ENCODE data around the gene PSMB8.
"Not testable (repeated sequence)": the region's sequence is repeated elsewhere in the genome, so short reads cannot be mapped to it uniquely, and the experiment has no call there.

Gene PSMB8

DNA sequence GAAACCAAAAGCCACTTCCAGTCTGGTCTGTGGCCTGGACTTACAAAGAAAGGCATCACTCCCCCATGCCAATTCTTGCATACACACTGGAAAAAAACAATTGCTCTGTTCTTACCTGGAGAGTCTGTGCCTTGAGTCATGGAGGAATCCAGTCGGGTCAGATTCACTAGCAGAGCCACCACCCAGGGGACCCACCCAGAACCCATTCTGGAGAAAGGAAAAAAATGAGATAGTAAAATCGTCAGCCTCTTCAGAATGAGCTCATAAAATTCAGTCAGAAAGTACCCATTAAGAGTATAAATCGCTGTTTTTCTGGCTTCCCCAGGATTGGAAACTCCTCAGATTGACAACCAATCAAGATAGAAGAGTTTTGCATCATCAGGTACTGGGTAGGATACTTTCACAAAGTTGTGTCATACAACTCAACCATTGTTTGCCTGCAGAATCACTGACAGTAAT is 27.1 kb downstream of the PSMB8 start, which contains the start of gene HLA-DOB:
HLA-DOB (minus strand) TSS at position 257 of the 459 bp plus-strand sequence; CDS start at position 206, 51 bp downstream.
- DNase-seq (ENCODE audit: low read depth in 2 of 2): peak; percentile 11 to 41

DNA sequence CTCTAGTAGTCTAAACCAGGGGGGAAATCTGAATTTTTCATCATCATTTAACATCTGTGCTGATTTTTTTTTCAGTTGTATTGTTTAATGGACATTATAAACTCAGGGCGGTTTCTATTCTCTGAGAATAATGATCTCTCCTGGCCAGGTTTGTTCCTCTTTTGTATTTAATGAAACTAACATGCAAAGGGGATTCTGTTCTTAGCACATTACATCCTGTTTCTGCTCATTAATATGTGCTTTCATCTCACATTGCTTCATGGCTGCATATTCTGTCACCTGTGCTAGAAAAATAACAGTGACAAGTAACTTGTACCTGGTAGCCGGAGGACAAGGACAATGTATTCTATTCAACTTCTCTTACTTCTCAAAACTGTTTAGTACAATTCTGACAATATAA is 27.9 kb downstream of the PSMB8 start:
- TF ChIP-seq, protein P1, sequence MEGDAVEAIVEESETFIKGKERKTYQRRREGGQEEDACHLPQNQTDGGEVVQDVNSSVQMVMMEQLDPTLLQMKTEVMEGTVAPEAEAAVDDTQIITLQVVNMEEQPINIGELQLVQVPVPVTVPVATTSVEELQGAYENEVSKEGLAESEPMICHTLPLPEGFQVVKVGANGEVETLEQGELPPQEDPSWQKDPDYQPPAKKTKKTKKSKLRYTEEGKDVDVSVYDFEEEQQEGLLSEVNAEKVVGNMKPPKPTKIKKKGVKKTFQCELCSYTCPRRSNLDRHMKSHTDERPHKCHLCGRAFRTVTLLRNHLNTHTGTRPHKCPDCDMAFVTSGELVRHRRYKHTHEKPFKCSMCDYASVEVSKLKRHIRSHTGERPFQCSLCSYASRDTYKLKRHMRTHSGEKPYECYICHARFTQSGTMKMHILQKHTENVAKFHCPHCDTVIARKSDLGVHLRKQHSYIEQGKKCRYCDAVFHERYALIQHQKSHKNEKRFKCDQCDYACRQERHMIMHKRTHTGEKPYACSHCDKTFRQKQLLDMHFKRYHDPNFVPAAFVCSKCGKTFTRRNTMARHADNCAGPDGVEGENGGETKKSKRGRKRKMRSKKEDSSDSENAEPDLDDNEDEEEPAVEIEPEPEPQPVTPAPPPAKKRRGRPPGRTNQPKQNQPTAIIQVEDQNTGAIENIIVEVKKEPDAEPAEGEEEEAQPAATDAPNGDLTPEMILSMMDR (IDR thresholded peaks at IDR 0.05; ENCODE audit: low read depth, low read length): no peak
- no peak for DNase-seq (ENCODE audit: low read depth in 2 of 2)
- no peak overlapping the region for H3K4me3 ChIP-seq (replicated peaks in 1 of 2; ENCODE audit: low read depth in 2 of 2, low read length in 2 of 2)

More for the DNA sequence above, 27.1 kb downstream of the PSMB8 start, which contains the start of gene HLA-DOB:
- TF ChIP-seq, protein P1 (IDR thresholded peaks at IDR 0.05; ENCODE audit: low read depth, low read length): no peak
- H3K4me3 ChIP-seq (replicated peaks in 1 of 2; ENCODE audit: low read depth in 2 of 2, low read length in 2 of 2): no peak within 1 kb of the TSS

DNA sequence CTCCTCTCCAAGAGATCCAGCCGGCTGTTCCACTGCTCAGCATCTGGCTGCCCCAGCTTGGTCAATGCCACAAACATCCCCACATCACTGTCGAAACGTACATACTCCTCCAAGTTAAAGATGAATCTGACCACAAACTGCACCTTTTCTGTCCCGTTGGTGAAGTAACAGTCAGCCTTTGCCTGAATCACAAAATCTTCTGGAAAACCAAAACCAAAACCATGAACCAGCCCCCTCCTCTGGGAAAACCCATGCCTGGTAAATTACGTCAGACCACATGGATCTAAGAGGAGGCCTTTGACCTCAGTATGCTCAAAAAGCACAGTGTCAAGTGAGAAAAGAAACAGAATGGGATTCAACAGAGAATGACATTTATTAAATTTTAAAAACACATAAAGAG is 28.7 kb downstream of the PSMB8 start:
- TF ChIP-seq, protein P1 (IDR thresholded peaks at IDR 0.05; ENCODE audit: low read depth, low read length): no peak
- DNase-seq (ENCODE audit: low read depth in 2 of 2): peak; percentile 11 to 63

DNA sequence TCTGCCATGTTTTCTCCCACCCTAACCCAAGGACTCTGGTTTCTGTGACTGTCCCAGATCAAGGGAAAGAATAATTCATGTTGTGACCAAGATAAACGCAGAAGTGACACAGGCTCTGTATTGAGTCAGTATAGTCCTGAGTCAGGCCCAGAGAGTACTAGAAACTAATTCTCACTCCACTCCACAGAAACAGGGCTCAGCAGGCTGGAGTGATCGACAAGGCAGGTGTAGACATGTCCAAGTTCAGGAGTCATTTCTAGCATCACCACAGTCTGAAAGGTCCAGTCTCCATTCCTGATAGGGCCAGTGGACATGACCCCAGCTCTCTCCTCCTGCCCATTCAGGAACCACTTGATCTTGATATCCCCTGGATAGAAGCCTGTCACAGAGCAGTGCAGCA is 29.7 kb downstream of the PSMB8 start:
- TF ChIP-seq, protein P1 (IDR thresholded peaks at IDR 0.05; ENCODE audit: low read depth, low read length): no peak
- H3K4me3 ChIP-seq (replicated peaks in 1 of 2; ENCODE audit: low read depth in 2 of 2, low read length in 2 of 2): no peak overlapping the region

More for the DNA sequence above, 28.7 kb downstream of the PSMB8 start:
- H3K4me3 ChIP-seq (replicated peaks in 1 of 2; ENCODE audit: low read depth in 2 of 2, low read length in 2 of 2): no peak overlapping the region

DNA sequence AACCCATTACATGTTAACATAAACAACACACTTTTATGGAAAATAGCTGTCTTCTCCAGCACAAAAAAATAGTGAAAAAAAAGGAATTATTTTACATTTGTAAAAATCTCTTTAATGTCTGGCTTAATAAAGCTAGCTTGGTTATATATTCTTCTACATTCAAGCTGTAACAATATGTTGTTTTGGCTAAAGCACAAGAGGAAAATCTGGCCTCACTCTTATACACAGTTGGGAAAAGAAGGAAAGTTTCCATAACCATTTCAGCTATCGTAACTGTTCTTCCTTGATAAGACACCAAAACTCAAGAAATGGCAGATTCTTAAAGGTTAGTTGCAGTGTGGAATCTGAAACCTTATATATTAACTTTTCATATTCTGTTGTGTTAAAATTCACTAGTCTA is 34.7 kb downstream of the PSMB8 start:
- TF ChIP-seq, protein P1 (IDR thresholded peaks at IDR 0.05; ENCODE audit: low read depth, low read length): no peak
- no peak overlapping the region for H3K4me3 ChIP-seq (replicated peaks in 1 of 2; ENCODE audit: low read depth in 2 of 2, low read length in 2 of 2)

More for the DNA sequence above, 29.7 kb downstream of the PSMB8 start:
- DNase-seq (ENCODE audit: low read depth in 2 of 2): no peak

DNA sequence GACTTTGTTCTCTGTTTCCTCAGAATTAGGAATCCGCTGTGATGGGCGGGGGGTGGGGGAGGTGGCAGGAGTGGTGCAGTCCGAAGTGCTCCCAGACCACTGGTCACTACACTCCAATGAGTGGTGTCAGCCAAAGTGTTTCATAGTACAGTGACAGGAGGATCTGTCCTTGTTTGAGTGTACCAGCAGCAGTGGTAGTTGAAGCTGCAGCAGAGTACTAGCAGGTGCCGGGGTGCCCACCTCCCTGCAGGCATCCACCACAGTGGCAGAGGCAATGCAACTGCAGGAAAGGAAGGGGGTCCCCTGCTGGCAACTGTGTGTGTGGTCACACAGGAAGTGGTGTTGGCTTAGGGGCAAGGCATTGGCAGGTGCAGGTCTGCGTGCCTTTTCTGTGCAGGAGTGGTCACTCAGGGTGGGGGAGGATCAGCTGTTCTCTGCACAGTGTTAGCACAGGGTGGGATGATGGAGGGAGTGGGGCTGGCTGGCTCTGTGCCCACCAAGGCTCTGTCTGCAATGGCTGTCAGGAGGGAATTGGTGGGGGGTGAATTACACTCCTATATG is 36.7 kb downstream of the PSMB8 start:
- TF ChIP-seq, protein P1 (IDR thresholded peaks at IDR 0.05; ENCODE audit: low read depth, low read length): no peak
- H3K4me3 ChIP-seq (replicated peaks in 1 of 2; ENCODE audit: low read depth in 2 of 2, low read length in 2 of 2): no peak overlapping the region
- DNase-seq (ENCODE audit: low read depth in 2 of 2): no peak

More for the DNA sequence above, 34.7 kb downstream of the PSMB8 start:
- no peak for DNase-seq (ENCODE audit: low read depth in 2 of 2)

DNA sequence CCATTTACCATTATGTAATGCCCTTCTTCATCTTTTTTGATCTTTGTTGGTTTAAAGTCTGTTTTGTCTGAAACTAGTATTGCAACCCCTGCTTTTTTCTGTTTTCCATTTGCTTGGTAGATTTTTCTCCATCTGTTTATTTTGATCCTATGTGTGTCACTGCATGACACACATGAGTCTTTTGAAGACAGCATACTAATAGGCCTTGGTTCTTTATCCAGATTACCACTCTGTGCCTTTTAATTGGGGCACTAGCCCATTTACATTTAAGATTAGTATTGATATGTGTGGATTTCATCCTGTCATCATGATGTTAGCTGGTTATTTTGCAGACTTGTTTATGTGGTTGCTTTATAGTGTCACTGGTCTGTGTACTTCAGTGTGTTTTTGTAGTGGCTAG is 38.4 kb downstream of the PSMB8 start:
- not testable (repeated sequence) for H3K4me3 ChIP-seq (replicated peaks in 1 of 2; ENCODE audit: low read depth in 2 of 2, low read length in 2 of 2); DNase-seq (ENCODE audit: low read depth in 2 of 2)
